NB4 (cell line): ENCODE data around the gene XYLT1.
A peak's percentile ranks its signal among the peaks of the same experiment; 100 is the strongest.

ENCODE experiments used
- DNase-seq: peaks from one replicate; pipeline ENCODE4 v3.0.0; 2010; ENCODE audit warnings: low read depth
- H3K4me3 ChIP-seq: one replicate; pipeline ENCODE4 v1.5.1; 2011; ENCODE audit warnings: mild to moderate bottlenecking, low read depth, low read length, moderate library complexity
- MYC ChIP-seq: IDR thresholded peaks from 2 replicates; pipeline ENCODE4 v1.6.1; 2011; ENCODE audit warnings: low read depth, low read length
- POLR2A ChIP-seq: IDR thresholded peaks from 2 replicates; pipeline ENCODE4 v1.6.1; 2011; ENCODE audit warnings: mild to moderate bottlenecking; ENCODE audit not compliant: insufficient read length; ENCODE audit errors: extremely low read depth
- TF ChIP-seq, protein P1 (sequence below): IDR thresholded peaks from 2 replicates; pipeline ENCODE4 v1.6.1; 2011; ENCODE audit warnings: low read depth, low read length
- TF ChIP-seq, protein P2 (sequence below): IDR thresholded peaks from one replicate; pipeline ENCODE4 v1.5.1; 2012; ENCODE audit warnings: low read depth, low read length

The XYLT1 gene

DNA sequence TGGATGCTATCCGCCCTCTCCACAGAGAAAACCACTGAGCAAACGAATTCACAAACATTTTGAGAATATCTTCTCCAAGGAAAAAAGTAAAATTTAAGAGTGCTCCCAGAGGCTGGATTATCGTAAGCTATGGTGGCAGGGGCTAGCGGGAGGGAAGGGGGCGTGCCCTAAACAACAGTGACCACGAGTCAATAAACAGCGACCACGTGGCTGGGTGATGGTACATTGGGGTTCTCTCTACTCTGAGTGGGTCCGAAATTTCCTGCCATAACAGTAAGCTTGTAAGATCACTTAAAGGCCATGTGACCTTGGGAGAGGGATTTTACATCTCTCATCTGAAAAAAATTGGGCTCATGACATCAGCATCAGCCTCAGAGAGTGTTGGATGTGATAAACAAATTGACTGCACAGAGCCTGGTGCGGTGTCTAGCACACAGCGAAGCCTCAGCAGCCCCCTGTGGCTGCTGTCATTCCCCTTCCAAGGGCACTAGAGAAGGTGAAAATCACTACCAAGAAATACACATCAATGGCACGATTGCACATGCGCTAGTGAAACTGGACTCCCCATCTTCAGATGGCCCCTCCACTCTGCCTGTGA lies 213.2 kb downstream of the XYLT1 start:
- TF ChIP-seq, protein P1, sequence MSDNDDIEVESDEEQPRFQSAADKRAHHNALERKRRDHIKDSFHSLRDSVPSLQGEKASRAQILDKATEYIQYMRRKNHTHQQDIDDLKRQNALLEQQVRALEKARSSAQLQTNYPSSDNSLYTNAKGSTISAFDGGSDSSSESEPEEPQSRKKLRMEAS = no peak
- TF ChIP-seq MYC = no peak
- TF ChIP-seq POLR2A = no peak
- TF ChIP-seq, protein P2, sequence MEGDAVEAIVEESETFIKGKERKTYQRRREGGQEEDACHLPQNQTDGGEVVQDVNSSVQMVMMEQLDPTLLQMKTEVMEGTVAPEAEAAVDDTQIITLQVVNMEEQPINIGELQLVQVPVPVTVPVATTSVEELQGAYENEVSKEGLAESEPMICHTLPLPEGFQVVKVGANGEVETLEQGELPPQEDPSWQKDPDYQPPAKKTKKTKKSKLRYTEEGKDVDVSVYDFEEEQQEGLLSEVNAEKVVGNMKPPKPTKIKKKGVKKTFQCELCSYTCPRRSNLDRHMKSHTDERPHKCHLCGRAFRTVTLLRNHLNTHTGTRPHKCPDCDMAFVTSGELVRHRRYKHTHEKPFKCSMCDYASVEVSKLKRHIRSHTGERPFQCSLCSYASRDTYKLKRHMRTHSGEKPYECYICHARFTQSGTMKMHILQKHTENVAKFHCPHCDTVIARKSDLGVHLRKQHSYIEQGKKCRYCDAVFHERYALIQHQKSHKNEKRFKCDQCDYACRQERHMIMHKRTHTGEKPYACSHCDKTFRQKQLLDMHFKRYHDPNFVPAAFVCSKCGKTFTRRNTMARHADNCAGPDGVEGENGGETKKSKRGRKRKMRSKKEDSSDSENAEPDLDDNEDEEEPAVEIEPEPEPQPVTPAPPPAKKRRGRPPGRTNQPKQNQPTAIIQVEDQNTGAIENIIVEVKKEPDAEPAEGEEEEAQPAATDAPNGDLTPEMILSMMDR = no peak
- no peak overlapping the region for H3K4me3 ChIP-seq
- no peak for DNase-seq

DNA sequence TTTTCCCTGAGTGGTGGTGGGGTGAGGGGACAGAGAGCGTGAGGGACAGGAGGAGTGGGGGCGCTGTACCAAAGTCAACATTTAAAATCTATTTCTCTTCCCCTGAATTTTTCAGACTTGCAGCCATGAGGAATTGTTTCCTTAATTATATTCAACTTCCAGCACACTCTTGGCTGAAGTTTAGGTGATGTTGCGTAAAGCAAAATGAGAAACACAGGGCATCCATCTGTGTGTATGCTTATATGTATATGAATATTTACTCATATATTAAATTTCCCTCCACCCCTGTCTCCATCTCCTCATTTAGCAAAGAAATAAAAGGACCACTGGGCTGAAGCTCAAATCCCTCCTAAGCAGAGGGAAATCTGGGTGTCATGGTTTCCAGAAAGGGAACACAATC lies 218.1 kb downstream of the XYLT1 start:
- H3K4me3 ChIP-seq = no peak overlapping the region
- no peak for DNase-seq
- TF ChIP-seq, protein P2 = no peak

DNA sequence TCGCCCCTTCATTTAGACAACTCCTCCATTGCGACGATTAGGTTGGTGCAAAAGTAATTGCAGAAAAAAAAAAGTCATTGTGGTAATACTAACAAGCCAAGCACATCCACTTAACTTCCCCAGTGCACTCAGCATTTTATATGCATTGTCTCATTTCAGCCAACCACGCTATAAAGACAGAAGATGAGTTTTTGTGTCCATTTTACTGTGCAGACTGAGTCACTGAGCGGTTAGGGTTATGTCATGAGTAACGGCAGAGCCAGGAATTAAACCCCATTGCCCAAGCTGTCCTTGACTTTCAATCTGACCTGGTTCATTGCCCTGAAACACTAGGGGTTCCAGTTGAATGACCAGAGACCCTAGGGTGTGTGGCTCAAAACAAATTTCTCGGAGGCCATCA lies 218.7 kb downstream of the XYLT1 start:
- TF ChIP-seq, protein P2 = no peak
- TF ChIP-seq MYC (no peak), POLR2A (no peak)
- TF ChIP-seq, protein P1 = no peak
- peak; percentile 38 for DNase-seq
- no peak overlapping the region for H3K4me3 ChIP-seq

DNA sequence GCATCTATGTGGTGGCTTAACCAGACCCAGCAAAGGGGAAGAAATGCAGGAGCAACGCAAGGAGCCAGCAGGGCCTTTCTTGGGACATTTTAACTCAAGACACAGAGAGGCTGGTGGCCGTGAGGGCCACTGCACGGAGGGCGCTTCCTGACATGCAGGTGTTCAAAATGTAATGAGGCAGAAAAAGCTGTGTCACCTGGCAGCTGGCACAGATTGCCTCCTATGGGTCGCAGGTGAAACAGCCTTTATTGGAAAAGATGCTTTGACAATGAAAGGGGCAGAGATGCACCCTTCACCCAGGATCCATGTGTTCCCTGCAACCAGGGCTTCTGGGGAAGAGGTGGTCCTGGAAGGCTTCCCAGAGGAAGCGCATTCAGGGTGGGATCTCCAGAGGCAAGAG lies 219.3 kb downstream of the XYLT1 start:
- no peak overlapping the region for H3K4me3 ChIP-seq
- no peak for DNase-seq
- TF ChIP-seq, protein P1 = no peak
- TF ChIP-seq, protein P2 = no peak
- TF ChIP-seq POLR2A = no peak

DNA sequence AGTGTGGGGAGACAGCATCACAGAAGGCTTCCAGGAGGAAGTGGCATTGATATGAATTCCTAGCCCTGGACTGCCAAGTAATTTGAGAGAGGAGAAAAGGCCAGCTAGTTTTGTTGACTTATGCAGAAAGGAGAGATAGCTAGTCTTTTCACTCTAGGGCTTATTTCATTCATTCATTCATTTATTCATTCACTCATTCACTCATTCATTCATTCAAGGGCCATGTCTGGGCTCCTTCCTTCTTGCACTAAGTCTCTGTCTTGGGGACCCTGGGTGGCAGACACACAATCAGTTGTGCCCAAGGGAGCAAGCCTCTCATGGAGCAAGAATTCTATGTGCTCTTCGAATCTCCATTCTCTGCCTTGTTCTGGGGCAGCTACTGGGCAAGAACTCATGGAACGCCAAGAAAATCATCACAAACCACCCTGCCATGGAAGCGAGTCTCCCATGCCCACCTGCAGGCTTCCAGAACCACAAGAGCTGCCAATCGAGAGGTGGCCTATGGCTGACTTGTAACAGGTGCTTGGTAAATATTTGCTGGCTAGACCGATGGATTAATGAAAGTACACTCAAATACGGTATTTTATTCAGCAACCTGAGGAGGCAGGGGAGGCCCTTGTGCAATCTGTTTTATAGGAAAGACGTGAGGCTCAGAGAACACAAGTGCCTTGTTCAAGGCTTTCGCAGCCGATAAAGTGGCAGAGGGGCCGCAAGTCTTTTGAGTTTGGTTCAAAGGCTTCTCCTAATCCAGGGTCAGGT lies 223.6 kb downstream of the XYLT1 start:
- DNase-seq = no peak
- no peak overlapping the region for H3K4me3 ChIP-seq
- TF ChIP-seq POLR2A = no peak
- no peak for TF ChIP-seq MYC
- TF ChIP-seq, protein P2 = no peak
- TF ChIP-seq, protein P1 = no peak
